ENCODE data around the gene ZSCAN29. TPM values are rescaled to one million over a fixed set of nuclear protein-coding genes. Genes with fewer than 3 reads are reported as not detected.

ZSCAN29 gene
- total RNA-seq, 2 donors from 2014 or later: 18.3 to 26.2 TPM

- Histone ChIP-seq H3K4me3 (no peak overlapping the region), H3K36me3 (peaks cover 0 to 9% of the 10 kb centered on the region in 2 donors), H3K27me3 (replicated peaks; ENCODE audit: insufficient read depth) (no peaks in the 10 kb centered on the region), H3K27ac (no peak overlapping the region), H3K9me3 (no peaks in the 10 kb centered on the region), H3K4me1 (replicated peaks) (no peaks in the 10 kb centered on the region)
- intact Hi-C loops (cut with DNase I): no loop called here
- 80% methylated on average over 5 of the region's 5 CpGs for WGBS
- no peak for TF ChIP-seq POLR2AphosphoS5 (IDR thresholded peaks at IDR 0.05)
- TF ChIP-seq CTCF (IDR thresholded peaks at IDR 0.05): no peak
- no peak for TF ChIP-seq POLR2A (IDR thresholded peaks at IDR 0.05)
- no peak for DNase-seq (ENCODE audit: low spot score)
Measured at GRCh38 chr15:43410572-43411214, 39.9 kb upstream of the ZSCAN29 start.

GRCh38 chr15:43408789-43409188, 37.9 kb upstream of the ZSCAN29 start:
- intact Hi-C loops (cut with DNase I): no loop called here
- H3K36me3 ChIP-seq: peaks cover 0 to 13% of the 10 kb centered on the region in 2 donors
- H3K27me3 ChIP-seq (replicated peaks; ENCODE audit: insufficient read depth): no peaks in the 10 kb centered on the region
- no peak for TF ChIP-seq POLR2AphosphoS5 (IDR thresholded peaks at IDR 0.05)
- TF ChIP-seq CTCF (IDR thresholded peaks at IDR 0.05): no peak
- TF ChIP-seq POLR2A (IDR thresholded peaks at IDR 0.05): no peak
- H3K4me3 ChIP-seq: no peak overlapping the region
- no peaks in the 10 kb centered on the region for H3K9me3 ChIP-seq
- 90% methylated on average over 4 of the region's 4 CpGs for WGBS
- DNase-seq (ENCODE audit: low spot score): no peak
- H3K4me1 ChIP-seq (replicated peaks): no peaks in the 10 kb centered on the region
- no peak overlapping the region for H3K27ac ChIP-seq

GRCh38 chr15:43406808-43407207, 36.0 kb upstream of the ZSCAN29 start:
- DNase-seq (ENCODE audit: low spot score): no peak
- H3K27me3 ChIP-seq (replicated peaks; ENCODE audit: insufficient read depth): no peaks in the 10 kb centered on the region
- H3K4me1 ChIP-seq (replicated peaks): no peaks in the 10 kb centered on the region
- no peak overlapping the region for H3K27ac ChIP-seq
- 81% methylated on average over 2 of the region's 2 CpGs for WGBS
- no peak for TF ChIP-seq CTCF (IDR thresholded peaks at IDR 0.05)
- TF ChIP-seq POLR2AphosphoS5 (IDR thresholded peaks at IDR 0.05): no peak
- no peak for TF ChIP-seq POLR2A (IDR thresholded peaks at IDR 0.05)
- peaks cover 0 to 9% of the 10 kb centered on the region in 2 donors for H3K36me3 ChIP-seq
- no peaks in the 10 kb centered on the region for H3K9me3 ChIP-seq
- intact Hi-C loops (cut with DNase I): no loop called here
- no peak overlapping the region for H3K4me3 ChIP-seq

GRCh38 chr15:43406189-43406588, 35.3 kb upstream of the ZSCAN29 start:
- 52% methylated on average over 2 of the region's 2 CpGs for WGBS
- H3K36me3 ChIP-seq: peaks cover 0 to 9% of the 10 kb centered on the region in 2 donors
- H3K9me3 ChIP-seq: no peaks in the 10 kb centered on the region
- TF ChIP-seq CTCF (IDR thresholded peaks at IDR 0.05) (no peak), POLR2A (IDR thresholded peaks at IDR 0.05) (no peak), POLR2AphosphoS5 (IDR thresholded peaks at IDR 0.05) (no peak)
- intact Hi-C loops (cut with DNase I): no loop called here
- no peak overlapping the region for H3K4me3 ChIP-seq
- no peaks in the 10 kb centered on the region for H3K4me1 ChIP-seq (replicated peaks)
- no peaks in the 10 kb centered on the region for H3K27me3 ChIP-seq (replicated peaks; ENCODE audit: insufficient read depth)
- DNase-seq (ENCODE audit: low spot score): no peak
- no peak overlapping the region for H3K27ac ChIP-seq

- intact Hi-C loops (cut with DNase I): no loop called here
- H3K27me3 ChIP-seq (replicated peaks; ENCODE audit: insufficient read depth): no peaks in the 10 kb centered on the region
- no peaks in the 10 kb centered on the region for H3K4me1 ChIP-seq (replicated peaks)
- H3K4me3 ChIP-seq: no peak overlapping the region
- peaks cover 0 to 9% of the 10 kb centered on the region in 2 donors for H3K36me3 ChIP-seq
- 78% methylated on average over 5 of the region's 5 CpGs for WGBS
- no peaks in the 10 kb centered on the region for H3K9me3 ChIP-seq
- TF ChIP-seq CTCF (IDR thresholded peaks at IDR 0.05): no peak
- no peak for TF ChIP-seq POLR2A (IDR thresholded peaks at IDR 0.05)
- no peak for TF ChIP-seq POLR2AphosphoS5 (IDR thresholded peaks at IDR 0.05)
- DNase-seq (ENCODE audit: low spot score): no peak
- H3K27ac ChIP-seq: no peak overlapping the region
Measured at GRCh38 chr15:43404130-43404529, 33.3 kb upstream of the ZSCAN29 start.

All from prostate gland (tissue), 2 donors.